GM13976 (cell line): ENCODE data around the gene PHAX.
"Not testable (repeated sequence)": the region's sequence is repeated elsewhere in the genome, so short reads cannot be mapped to it uniquely, and the experiment has no call there.

Experiments
- DNase-seq: peaks from one replicate; pipeline ENCODE4 v3.0.0; 2012; ENCODE audit warnings: low spot score
- CTCF ChIP-seq: IDR thresholded peaks from 2 replicates; pipeline ENCODE4 v1.5.1; 2012; ENCODE audit warnings: borderline replicate concordance, mild to moderate bottlenecking; ENCODE audit not compliant: insufficient read depth; ENCODE audit errors: extremely low read depth, missing control alignments, control extremely low read depth
- in situ Hi-C: fragments of 300-500 bp; cut with MboI; formaldehyde crosslinking; loops from one replicate; pipeline ENCODE4 v1.12.0; 2022; ENCODE audit warnings: low sequenced_read_pairs, mixed read lengths, inconsistent platforms; ENCODE audit not compliant: unreplicated experiment

Gene PHAX

GRCh38 chr5:126640866-126641265 is 40.1 kb downstream of the PHAX start:
- in situ Hi-C loops: no loop called here
- no peak for DNase-seq
- TF ChIP-seq CTCF: no peak

GRCh38 chr5:126641387-126641786 is 40.6 kb downstream of the PHAX start:
- peak; percentile 31 for DNase-seq
- in situ Hi-C loops: no loop called here
- TF ChIP-seq CTCF: no peak

GRCh38 chr5:126645132-126645531 is 44.4 kb downstream of the PHAX start:
- TF ChIP-seq CTCF: no peak
- in situ Hi-C loops: no loop called here
- no peak for DNase-seq

- DNase-seq: no peak
- no peak for TF ChIP-seq CTCF
- in situ Hi-C loops: no loop called here
Measured at GRCh38 chr5:126647071-126647470, 46.3 kb downstream of the PHAX start.

- in situ Hi-C loops: no loop called here
- no peak for DNase-seq
- no peak for TF ChIP-seq CTCF
Measured at GRCh38 chr5:126648471-126648870, 47.7 kb downstream of the PHAX start.

- in situ Hi-C loops, DNase-seq: not testable (repeated sequence)
Measured at GRCh38 chr5:126649057-126649456, 48.3 kb downstream of the PHAX start.

- not testable (repeated sequence) for DNase-seq
- in situ Hi-C loops: loop anchor here (25.0 kb wide), 1 partner anchor 663 kb away; no protein-coding TSS in a partner anchor
Measured at GRCh38 chr5:126649709-126650108, 49.0 kb downstream of the PHAX start.

GRCh38 chr5:126650463-126650862 is 49.7 kb downstream of the PHAX start:
- in situ Hi-C loops: loop anchor here (25.0 kb wide), 1 partner anchor 662 kb away; no protein-coding TSS in a partner anchor
- DNase-seq: no peak
- no peak for TF ChIP-seq CTCF
